ENCODE data around the gene DUOX2. TPM values are rescaled to one million over a fixed set of nuclear protein-coding genes. Genes with fewer than 3 reads are reported as not detected.
"Not testable (repeated sequence)": the region's sequence is repeated elsewhere in the genome, so short reads cannot be mapped to it uniquely, and the experiment has no call there.

Gene DUOX2
- total and polyA plus RNA-seq, 2 of the 8 experiments (the other 6 are each of a cell fraction or from before 2014, with no cell fraction given), result 0.08 TPM; not detected in 1

DNA sequence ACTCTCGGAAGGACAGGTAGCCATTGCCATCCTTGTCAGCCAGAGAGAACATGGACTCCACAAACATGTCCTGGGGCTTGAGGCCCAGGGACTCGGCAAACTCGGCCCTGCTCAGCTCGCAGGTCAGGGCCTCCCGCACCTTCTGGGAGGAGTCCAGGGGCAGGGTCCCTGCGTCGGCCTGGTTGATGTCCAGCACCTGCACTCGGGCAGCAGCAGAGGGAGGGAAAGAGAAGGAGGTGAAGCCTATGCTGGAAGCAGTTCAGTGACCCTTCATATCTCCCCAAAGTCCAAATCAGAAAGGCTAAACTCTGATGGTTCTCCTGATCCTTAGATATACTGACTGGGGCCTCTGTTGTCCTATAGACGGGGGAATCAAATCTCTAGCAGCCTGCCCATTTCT lies 9.8 kb downstream of the DUOX2 start:
- H3K4me1 ChIP-seq (replicated peaks in 1 of 4; ENCODE audit: control insufficient read depth in 3 of 4, insufficient read depth in 4 of 4, low read length in 3 of 4), result peaks cover 0 to 11% (median 8%) of the 10 kb centered on the region in 4 experiments; a peak in 5 of 7 replicates
- DNase-seq (ENCODE audit: low read depth in 1 of 2, low spot score in 2 of 2); H2AFZ ChIP-seq (ENCODE audit: low read length); POLR2A ChIA-PET (ENCODE audit: partially characterized antibody); H4K20me1 ChIP-seq (replicated peaks in 1 of 2; ENCODE audit: control insufficient read depth in 1 of 2, insufficient read depth in 2 of 2, low read length in 2 of 2); H2BK15ac ChIP-seq (ENCODE audit: low read length); H3K56ac ChIP-seq (replicated peaks; ENCODE audit: insufficient read length, low read depth, low read length); H4K8ac ChIP-seq (ENCODE audit: extremely low read depth, insufficient read depth, low read length); H3K23ac ChIP-seq (ENCODE audit: insufficient read length); H3K9me3 ChIP-seq (ENCODE audit: insufficient read depth in 2 of 2, low read depth in 1 of 2, low read length in 1 of 2); H2BK5ac ChIP-seq (ENCODE audit: low read depth, low read length); H3K18ac ChIP-seq (ENCODE audit: extremely low read depth, low read length); H3K79me1 ChIP-seq (ENCODE audit: low read depth, low read length); FAIRE-seq; H3K79me2 ChIP-seq (ENCODE audit: control insufficient read depth in 1 of 2, insufficient read depth in 2 of 2, low read length in 2 of 2); H4K5ac ChIP-seq (ENCODE audit: insufficient read length, low read depth, low read length); H2BK20ac ChIP-seq (ENCODE audit: low read length); H4K91ac ChIP-seq (replicated peaks; ENCODE audit: insufficient read length, low read length); H3K4me3 ChIP-seq (ENCODE audit: extremely low read depth in 1 of 4, insufficient read depth in 2 of 4, low read depth in 3 of 4, low read length in 4 of 4); H3K36me3 ChIP-seq (ENCODE audit: control insufficient read depth in 2 of 4, insufficient read depth in 4 of 4, low read length in 3 of 4); H3K27ac ChIP-seq (ENCODE audit: low read depth, low read length); H3K4ac ChIP-seq (replicated peaks; ENCODE audit: insufficient read length, low read depth, low read length); H2BK120ac ChIP-seq (replicated peaks; ENCODE audit: low read depth, low read length); H2BK12ac ChIP-seq (ENCODE audit: low read depth, low read length); H3K4me2 ChIP-seq (ENCODE audit: insufficient read depth in 1 of 2, low read depth in 2 of 2, low read length in 2 of 2); H3K14ac ChIP-seq (ENCODE audit: insufficient read length); H3K23me2 ChIP-seq (ENCODE audit: low read depth, low read length); H2AK5ac ChIP-seq (ENCODE audit: low read depth, low read length); H3K9ac ChIP-seq (replicated peaks in 1 of 4; ENCODE audit: extremely low read depth in 1 of 4, low read depth in 3 of 4, low read length in 3 of 4): not testable (repeated sequence)
- 83% methylated on average over 3 of the region's 9 CpGs; no CpG with 5 or more reads in 1 of the 2 experiments for WGBS, 2 experiments (ENCODE audit: extremely low coverage in 1 of 2, insufficient coverage in 1 of 2, insufficient read length in 1 of 2, insufficient replicate concordance in 2 of 2, low coverage in 1 of 2, low lambda C conversion rate in 2 of 2, missing lambda C conversion rate in 1 of 2)
- CTCF ChIA-PET (ENCODE audit: partially characterized antibody), result interaction anchor here (3.3 kb wide), 1 partner anchor 15 kb away, joined by 29 read pairs; no protein-coding TSS in a partner anchor
- H3K27me3 ChIP-seq (replicated peaks in 1 of 4; ENCODE audit: control insufficient read depth in 3 of 4, extremely low read depth in 1 of 4, insufficient read depth in 3 of 4, low read length in 3 of 4), result peaks cover 0 to 16% (median 8%) of the 10 kb centered on the region in 4 experiments; a peak in 5 of 7 replicates
